ENCODE results near the gene S100B.
"Not testable (repeated sequence)": the region's sequence is repeated elsewhere in the genome, so short reads cannot be mapped to it uniquely, and the experiment has no call there.

The S100B gene

DNA sequence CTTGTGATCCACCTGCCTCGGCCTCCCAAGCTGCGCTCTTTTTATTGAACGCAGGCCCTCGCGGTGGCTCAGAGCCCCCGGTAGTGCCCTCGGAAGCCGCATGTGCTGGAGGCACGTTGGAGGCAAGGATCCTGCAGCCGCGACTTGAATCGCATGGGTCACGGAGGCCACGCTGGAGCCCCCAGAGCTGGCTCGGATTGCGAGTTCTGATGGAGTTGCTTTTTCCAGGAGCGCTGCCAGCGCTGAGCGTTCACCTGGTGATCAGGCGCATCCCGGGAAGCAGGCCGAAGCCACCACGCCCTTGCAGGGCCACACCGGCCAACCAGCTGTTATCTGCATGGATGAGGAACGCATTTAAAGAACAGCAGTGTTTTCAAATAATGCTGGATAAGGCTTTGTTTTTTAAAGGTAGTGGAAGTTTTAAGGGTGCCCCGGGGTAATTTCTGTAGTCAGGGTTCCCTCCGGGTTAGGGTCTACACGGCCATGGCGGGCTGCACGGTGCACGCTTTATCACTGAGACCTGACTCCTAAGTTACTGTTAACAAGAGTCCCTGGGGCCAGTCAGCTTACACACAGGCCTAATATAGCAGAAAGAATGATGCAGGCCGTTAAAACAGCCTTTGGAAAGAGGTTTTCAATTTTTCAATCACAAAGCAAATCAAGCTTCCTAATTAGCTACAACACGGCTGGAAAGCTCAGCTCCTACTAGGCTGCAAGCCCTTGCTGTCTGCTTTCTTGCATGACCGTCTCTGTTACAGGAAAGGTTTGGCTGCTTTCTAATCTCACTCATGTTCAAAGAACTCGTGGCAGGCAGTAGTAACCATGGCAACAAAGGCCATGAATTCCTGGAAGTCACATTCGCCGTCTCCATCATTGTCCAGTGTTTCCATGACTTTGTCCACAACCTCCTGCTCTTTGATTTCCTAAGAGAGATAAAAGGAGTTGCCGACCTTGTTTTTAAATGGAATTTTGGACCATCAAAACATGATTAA, 6.0 kb downstream of the S100B start:
- no peak for DNase-seq

DNA sequence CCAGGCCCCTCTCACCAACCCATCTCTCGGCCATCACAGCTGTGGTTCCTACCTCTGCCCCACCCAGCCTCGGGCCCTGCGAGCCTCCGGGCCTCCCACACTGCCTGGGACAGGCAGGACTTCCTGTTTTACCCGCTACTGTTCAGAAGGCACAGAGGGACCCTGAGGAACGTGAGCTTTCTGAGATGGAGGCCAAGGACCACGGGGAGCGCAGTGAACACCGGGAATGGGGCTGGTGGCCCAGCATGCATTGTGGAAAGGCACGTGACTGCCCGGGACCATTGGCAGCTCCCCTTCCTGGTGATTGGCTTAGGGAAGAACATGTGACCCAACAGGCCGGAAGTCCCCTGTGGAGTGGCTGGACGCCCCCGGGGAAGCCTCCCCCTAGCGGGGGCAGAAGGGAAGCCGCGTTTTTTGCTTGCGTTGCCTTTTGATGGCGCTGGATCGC, 7.0 kb downstream of the S100B start:
- DNase-seq, result no peak

DNA sequence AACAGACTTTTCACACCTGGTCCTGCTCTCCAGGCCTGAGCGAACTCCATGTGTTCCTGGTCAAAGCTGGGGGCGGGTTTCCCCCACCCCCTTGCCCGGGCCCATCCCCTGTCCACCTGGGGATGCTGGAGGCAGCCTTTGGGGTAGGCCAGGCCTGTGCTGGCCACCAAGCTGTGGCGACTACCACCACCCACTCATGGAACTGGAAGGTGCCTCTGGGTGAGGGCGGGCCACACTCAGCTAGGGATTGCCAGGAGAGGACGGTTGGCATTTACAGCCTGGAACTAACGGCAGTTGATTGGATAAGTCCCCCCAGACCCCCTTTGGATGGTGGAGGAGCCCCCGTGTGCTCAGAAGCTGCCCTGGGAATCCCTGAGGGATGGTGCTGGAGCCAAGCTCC, 7.9 kb downstream of the S100B start:
- no peak for DNase-seq

DNA sequence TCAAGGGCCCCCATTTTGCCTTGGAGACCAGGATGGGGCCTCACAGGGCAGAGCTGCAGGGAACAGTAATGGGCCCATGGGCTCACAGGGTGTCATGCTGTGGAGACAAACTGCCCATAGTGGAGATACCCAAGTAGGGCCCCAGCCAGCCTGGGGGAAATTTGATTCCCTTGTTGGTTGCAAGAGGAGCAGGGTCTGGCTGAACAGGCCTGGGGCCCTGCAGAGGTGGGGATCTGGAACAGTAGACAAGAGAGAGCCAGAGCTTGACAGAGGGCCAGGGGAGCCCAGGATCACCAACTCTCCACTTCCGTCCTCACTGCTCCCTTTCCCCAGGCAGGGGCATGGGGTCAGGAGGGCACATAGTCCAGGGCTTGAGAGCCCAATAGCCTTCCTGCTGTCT, 8.7 kb downstream of the S100B start:
- no peak for DNase-seq

DNA sequence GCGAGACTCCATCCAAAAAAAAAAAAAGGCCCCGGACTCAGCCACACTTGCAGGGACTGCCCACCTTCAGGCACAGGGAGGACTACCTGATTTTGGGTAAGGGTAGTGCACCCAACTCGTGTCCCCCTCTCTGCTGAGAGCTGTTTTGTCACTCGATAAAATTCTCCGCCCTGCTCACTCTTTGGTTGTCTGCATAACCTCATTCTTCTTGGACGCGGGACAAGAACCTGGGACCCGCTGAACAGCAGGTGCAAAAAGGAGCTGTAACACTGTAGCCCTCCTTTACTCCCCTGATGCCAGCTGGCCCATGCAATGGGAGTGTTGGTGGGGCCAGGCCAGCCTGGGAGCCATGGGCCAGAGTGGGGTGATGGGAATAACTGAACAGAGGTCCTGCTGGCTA, 10.6 kb downstream of the S100B start:
- DNase-seq, result no peak

DNA sequence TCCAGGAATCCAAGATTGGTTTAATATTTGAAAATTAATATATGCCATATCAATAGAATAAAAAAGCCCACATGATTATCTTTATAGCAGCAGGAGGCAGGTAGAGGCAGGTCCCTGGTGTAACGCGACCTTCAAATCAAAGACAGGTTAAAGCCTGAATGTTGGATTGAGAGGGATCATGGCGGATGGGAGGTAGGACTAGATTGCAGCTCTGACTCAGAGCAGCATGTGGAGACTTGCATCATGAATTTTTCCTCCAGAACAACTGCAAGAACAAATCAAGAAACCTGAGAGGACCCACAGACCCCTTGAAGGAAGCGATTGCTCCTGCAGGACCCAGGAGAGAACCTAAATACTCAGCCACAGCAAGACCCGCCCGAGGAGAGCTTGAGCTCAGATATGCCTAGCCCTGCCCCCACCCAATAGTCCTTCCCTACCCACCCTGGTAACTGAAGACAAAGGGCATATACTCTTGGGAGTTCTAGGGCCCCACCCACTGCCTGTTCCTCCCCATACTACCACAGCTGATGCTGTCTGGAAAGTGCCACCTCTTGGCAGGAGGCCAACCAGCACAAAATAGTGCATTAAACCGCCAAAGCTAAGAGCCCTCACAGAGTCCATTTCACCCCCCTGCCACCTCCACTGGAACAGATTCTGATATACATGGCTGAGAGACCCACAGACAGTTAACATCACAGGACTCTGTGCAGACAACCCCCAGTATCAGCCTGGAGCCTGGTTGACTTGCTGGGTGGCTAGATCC, 19.5 kb downstream of the S100B start:
- no peak for DNase-seq

DNA sequence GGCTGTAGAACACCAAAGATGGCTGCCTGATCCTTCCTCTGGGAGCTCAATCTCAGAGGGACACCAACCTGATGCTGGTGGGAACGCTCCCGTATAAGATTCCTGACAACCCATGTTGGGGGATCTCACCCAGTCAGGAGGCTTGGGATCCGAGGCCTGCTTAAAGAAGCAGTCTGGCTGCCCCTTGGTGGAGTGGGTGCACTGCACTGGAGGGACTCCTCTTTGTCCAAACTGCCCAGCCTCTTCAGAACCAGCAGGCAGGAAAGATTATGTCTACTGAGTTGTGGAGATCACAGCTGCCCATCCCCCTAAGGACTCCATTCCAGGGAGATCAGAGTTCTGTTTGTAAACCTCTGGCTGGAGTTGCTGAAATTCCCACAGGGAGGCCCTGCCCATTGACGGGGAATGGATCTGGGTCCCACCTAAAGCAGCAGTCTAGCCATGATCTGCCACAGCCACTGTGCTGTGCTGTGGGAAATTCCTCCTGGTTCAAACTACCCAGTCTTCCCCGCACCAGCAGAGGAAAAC, 23.0 kb downstream of the S100B start:
- DNase-seq, result peak; percentile 46

DNA sequence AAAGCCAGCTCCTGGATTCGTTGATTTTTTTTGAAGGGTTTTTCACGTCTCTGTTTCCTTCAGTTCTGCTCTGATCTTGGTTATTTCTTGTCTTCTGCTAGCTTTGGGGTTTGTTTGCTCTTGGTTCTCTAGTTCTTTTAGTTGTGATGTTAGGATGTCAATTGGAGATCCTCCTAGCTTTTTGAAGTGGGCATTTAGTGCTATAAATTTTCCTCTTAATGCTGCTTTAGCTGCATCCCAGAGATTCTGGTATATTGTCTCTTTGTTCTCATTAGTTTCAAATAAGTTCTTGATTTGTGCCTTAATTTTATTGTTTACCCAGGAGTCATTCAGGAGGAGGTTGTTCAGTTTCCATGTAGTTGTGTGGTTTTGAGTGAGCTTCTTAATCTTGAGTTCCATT, 25.5 kb downstream of the S100B start:
- not testable (repeated sequence) for DNase-seq

DNA sequence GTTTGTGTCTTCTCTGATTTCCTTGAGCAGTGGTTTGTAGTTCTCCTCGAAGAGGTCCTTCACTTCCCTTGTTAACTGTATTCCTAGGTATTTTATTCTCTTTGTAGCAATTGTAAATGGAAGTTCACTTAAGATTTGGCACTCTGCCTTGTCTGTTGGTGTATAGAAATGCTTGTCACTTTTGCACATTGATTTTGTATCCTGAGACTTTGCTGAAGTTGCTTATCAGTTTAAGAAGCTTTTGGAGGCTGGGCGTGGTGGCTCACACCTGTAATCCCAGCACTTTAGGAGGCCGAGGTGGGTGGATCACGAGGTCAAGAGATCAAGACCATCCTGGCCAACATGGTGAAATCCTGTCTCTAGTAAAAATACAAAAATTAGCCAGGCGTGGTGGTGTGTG, 27.1 kb downstream of the S100B start:
- DNase-seq, result not testable (repeated sequence)

DNA sequence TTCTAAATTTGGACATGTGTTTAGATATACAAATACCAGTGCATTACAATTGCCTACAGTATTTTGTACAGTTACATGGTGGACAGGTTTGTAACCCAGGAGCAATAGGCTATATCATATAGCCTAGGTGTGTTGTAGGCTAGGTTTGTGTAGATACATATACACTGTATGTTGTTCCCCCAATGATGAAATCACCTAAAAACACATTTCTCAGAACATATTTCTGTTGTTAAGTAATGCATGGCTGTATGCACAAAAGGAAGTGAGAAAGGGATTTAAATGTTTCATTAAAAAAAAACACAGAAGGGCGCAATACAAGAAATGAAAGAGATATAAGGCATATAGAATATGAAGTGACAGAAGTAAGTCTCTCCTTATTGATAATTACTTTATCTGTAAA, 32.0 kb downstream of the S100B start:
- DNase-seq, result no peak

DNA sequence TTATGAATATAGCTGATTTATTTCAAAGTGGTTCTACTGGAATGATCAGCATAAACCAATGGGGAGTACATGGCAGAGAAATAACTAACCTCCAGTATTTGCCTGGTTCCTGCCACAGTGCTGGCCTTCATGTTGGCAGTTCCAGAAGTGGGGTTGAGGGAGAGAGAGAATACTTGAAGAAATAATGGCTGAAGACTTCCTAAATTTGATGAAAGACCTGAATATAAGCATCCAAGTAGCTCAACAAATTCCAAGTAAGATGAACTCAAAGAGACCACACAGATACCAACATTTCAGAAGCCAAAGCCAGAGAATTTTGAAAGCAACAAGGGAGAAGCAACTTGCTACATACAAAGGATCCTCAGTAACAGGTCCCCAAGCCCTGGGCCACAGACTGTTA, 34.3 kb downstream of the S100B start:
- no peak for DNase-seq

DNA sequence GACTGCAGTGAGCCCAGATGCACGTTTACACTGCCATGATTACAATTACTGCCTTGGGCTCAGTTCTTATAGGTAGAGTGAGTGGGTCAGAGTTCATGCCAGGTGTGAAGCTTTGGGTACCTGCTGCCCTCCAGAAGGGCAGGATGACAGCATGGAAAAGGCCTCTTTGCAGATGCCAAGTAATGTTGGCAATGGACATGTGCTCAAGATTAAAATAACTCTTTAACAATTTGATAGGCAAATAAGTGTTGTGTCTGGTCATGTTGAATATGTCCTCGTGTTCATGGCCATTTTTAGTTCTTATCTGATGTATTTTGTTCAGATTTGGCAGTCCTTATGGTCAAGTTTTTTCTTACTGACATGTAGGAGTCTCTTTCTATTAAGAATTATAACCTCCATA, 34.8 kb downstream of the S100B start:
- DNase-seq, result no peak

DNA sequence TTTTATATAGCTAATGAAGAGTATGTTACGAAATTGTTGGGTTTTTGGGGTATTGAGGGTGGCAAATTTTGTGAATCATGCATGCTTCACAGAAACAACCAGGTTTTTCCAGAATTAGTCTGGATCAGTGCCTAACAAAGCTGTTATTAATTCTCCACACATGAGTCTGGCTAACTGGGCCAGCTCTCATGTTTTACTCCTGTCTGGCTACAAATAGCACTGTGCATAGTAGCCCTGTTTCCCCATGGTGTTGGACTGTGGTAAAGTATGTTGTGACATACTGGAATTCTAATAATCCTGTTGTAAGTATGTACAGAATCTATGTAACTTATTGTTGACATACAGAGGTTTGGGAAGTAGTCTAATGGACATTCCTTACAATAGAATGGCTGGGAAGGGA, 35.8 kb downstream of the S100B start:
- no peak for DNase-seq

DNA sequence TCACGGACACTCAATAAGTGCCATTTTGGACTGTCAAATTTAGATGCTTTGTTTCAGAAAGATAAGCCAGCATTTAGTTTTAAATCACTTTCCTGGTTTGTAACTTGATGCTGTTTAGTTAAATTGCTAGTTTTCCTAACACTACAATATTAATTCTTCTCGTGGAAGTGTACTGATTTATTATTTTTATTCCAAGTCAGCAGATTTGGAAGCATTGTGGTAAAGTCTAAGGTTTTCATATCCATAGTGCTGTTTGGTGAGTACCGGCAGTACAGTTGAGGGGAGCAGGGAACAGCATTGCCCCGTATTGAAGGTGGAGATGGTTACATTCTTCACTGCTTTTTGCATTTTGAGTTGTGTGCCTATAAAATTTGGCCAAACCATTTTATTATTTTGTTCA, 36.3 kb downstream of the S100B start:
- DNase-seq, result no peak

DNA sequence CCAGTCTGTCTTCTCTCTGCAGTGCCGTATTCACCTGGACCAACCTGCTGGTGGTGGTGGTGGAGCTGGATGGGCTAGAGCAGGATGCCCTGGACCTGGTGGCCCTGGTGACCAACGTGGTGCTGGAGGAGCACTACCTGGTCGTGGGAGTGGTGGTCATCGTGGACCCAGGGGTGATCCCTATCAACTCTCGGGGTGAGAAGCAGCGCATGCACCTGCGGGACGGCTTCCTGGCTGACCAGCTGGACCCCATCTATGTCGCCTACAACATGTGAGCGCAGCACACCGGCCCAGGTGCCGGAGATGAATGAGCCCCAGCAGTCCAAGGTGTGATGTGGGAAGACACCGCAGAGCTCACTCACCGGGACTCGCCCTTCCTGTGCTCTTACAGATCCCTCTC, 37.5 kb downstream of the S100B start:
- peak; percentile 45 for DNase-seq

DNA sequence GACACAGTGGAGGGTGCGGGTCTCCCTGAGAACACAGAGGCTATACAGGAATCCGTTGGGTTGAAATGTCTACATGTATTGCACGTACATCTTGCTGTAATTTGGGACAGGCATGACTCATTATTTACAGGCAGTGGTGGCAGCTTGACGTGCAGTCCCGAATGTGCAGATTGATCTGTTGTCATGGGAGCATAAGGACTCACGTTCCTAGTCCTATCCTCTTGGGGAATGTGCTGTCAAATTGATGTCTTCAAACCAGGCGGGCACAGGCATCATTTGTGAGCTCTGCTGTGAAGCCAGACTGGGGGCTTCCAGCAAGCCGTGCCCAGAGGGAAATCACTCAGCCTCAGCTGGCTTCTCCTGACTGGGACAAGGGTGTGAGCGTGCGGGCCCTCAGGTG, 40.5 kb downstream of the S100B start:
- no peak for DNase-seq

DNA sequence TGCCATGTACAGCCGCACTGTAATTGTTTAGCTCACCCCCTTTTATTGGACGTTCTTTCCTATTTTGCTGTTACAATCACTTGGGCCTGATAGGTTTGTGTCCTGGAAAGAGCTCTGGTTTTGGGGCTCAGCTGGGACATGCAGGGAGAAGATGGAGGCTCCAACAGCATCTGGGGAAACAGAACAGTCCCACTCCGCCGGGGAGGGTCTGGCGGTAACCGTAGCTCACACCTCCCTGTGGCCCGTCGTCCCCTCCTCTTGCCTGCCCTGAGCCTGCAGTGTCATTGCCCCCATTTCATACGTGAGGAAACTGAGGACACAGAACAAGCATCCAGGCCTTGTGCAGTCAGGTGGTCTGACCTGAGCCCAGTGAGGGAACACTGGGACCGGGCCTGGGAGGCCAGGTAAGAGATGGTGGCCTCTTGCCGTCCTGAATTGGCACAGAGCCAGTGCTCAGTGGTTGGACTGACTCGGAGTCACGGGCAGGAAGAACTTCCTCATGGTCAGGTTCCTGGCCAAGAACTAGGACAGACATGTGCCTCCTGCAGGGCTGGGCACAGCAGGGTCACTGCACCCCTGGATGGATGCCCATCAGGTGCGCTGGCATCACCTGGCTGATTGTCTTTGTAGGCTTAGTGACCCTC, 41.8 kb downstream of the S100B start:
- DNase-seq, result no peak

DNA sequence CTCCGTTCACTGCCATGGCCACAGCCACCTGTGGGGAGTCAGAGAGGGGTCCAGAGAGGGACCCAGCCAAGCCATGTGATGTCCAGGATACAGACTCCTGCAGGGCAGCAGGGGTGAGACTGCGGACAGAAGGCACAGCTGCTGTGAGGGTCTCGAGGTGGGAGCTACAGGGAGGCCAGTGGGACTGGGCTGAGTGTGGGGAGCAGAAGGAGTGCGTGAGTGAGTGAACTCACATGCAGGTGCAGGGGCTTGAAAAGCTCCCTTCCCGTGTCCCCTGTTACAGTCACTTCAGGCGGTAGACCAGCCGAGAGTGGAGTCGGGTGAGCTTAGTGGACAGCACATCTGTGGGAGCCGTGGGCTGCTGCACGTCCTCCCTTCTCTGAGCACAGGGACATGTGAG, 42.4 kb downstream of the S100B start:
- DNase-seq, result peak; percentile 34

DNA sequence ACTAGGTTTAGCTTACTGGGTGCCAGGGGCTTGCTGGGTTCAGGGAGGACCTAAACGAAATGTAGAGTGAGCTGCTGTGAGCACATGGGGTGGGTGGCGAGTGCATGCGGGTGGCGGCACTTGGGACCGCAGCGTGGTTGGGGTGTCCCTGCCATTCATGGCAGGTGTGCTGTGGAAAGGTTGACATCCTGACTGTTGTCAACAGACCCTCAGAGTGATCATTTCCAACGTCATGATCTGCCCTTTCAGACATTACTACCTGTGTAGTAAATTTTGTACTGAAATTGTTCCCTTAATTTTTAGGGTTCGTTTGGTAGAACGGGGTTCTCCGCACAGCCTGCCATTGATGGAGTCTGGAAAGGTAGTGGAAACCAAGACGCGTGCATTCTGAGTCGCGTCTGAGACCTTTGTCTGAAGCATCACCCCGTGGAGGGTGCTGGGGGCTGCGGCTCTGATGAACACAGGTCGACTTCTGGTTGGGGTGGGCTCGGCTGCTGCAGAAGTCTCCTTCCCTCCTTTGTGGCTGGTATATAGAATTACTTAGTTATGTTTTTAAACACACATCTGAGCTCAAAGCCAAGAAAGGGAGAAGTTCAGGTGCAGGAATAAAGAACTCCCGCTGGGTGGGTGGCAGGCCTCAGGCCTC, 43.3 kb downstream of the S100B start:
- DNase-seq, result no peak

DNA sequence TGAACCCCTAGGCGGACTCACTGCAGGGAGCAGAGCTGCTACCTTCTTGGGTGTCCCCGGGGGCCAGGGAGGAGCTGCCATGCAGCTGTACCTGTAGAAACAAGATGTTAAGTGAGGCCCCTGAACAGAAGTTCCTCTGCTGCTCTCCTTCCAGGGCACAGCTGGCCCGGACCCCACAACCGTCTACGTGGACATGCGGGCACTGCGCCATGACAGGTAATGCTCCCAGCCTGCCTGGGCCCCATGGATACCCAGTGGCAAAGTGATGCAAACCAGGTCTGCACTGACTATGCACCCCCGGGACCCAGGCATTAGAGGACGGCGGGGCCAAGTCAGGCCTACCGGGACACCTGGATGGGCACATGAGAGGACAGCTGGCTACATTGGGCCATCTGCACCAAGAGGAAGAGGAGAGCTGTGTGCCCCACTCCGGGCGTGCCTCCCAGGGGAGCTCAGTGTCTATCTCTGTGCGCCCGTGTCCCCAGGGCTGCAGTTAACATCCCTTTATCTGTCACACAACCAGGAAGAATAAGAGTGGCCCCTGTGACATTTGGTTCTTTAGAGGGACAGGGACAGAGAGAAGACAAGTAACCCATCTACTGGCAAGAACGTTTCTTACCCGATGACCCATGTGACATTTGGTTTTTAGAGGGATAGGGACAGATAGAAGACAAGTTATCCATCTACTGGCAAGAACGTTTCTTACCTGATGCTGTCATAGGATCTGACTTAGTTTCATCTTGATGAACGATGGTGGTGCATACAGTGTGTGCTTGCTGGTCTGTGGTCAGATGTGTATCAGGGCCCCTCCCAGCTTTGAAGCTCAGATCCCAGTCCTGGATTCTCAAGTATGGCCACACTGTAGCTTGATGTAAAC, 44.1 kb downstream of the S100B start:
- DNase-seq, result peak; percentile 57

DNA sequence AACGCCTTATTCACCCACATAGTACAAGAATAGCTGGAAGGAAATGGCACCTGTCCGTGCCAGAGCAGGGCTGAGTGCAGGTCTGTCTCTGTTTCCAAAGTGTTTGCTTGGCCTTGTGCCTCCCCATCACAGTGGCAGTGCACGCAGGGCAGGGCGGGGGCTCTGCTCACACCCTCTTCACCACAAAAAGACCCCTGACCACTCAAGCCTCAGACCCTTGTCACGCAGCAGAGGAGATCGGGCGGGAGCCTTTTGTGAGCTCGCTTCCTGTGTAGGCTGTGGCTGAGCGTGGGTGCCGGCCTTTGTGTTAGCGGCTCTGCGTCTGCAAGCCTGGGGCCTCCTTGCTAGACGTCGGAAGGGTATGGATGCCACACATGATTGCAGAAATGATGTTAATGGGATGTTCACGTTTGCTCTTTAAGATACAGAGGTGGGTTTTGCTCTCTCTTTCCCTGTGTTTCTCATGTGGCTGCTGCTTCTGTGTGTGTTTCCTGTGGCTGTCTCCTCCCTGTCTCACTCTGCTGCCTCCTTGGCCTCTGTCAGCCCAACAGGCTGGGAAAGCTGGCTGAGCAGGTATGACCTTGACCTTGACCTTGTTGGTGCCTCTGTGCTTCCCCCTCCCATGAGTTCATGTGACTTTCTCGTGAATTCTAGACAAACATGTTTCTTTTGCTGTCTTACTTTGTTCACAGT, 45.4 kb downstream of the S100B start:
- DNase-seq, result peak; percentile 85
